Prostate gland (tissue), 2 donors: ENCODE measurements around the gene CCDC157.

Experiments
- POLR2A ChIP-seq: fragments of 450-650 bp; IDR thresholded peaks from one replicate; pipeline ENCODE4 v1.6.1; 2016; ENCODE audit warnings: antibody characterized with exemption, mild to moderate bottlenecking
- POLR2AphosphoS5 ChIP-seq: sonication (generic); formaldehyde crosslinking; IDR thresholded peaks from one replicate; pipeline ENCODE4 v1.6.1; 2017; ENCODE audit warnings: antibody characterized with exemption
- TF ChIP-seq, protein P1 (sequence below), 4 experiments: fragments of 200-600 bp in 2 of 4; fragments of 450-650 bp in 2 of 4; sonication (generic) in 2 of 4; IDR thresholded peaks; 1 replicate in 3 of 4; 2 replicates in 1 of 4; pipeline ENCODE4 v1.5.1; 2016 to 2019; ENCODE audit warnings: antibody characterized with exemption in 4 of 4, mild to moderate bottlenecking in 2 of 4, moderate library complexity in 2 of 4

GRCh38 chr22:30423959-30424533 lies 67.2 kb downstream of the CCDC157 start:
- peak; percentile 98 for TF ChIP-seq POLR2AphosphoS5
- TF ChIP-seq, protein P1, sequence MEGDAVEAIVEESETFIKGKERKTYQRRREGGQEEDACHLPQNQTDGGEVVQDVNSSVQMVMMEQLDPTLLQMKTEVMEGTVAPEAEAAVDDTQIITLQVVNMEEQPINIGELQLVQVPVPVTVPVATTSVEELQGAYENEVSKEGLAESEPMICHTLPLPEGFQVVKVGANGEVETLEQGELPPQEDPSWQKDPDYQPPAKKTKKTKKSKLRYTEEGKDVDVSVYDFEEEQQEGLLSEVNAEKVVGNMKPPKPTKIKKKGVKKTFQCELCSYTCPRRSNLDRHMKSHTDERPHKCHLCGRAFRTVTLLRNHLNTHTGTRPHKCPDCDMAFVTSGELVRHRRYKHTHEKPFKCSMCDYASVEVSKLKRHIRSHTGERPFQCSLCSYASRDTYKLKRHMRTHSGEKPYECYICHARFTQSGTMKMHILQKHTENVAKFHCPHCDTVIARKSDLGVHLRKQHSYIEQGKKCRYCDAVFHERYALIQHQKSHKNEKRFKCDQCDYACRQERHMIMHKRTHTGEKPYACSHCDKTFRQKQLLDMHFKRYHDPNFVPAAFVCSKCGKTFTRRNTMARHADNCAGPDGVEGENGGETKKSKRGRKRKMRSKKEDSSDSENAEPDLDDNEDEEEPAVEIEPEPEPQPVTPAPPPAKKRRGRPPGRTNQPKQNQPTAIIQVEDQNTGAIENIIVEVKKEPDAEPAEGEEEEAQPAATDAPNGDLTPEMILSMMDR (IDR thresholded peaks at IDR 0.05) = no peak
- TF ChIP-seq POLR2A = peak; percentile 68
